Esophagus squamous epithelium (tissue), 4 donors: ENCODE data around the gene RFX2.

ENCODE experiments used
- POLR2A ChIP-seq, 4 donors: fragments of 450-650 bp; IDR thresholded peaks; one replicate each; pipeline ENCODE4 v1.6.1; 2017; ENCODE audit warnings: antibody characterized with exemption in 4 of 4, mild to moderate bottlenecking in 4 of 4, moderate library complexity in 3 of 4
- TF ChIP-seq, protein P1 (sequence below), 6 experiments: fragments of 450-650 bp in 4 of 6; fragments of 200-600 bp in 2 of 6; sonication (generic) in 2 of 6; IDR thresholded peaks; one replicate each; pipeline ENCODE4 v1.5.1; 2016 to 2019; ENCODE audit warnings: antibody characterized with exemption in 6 of 6, mild to moderate bottlenecking in 4 of 6, moderate library complexity in 4 of 6

DNA sequence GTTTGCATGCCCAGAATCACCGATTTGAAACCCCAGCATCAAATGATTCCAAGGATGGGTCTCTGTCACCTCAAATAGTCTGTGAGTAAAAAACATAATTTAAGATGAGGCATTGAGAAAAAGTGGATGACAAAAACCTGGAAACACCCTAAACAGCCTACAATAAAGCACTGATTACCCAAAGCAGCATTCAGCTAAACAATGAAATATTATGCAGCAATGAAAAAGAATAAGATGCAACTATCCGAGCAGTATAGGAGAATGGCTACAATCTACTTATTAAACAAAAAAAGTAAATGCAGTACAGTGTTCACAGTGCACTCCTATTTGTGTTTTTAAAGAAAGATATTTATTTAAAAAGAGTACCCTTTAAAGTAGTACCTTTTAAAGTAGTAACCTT is 7.7 kb upstream of the RFX2 start:
- TF ChIP-seq, protein P1, sequence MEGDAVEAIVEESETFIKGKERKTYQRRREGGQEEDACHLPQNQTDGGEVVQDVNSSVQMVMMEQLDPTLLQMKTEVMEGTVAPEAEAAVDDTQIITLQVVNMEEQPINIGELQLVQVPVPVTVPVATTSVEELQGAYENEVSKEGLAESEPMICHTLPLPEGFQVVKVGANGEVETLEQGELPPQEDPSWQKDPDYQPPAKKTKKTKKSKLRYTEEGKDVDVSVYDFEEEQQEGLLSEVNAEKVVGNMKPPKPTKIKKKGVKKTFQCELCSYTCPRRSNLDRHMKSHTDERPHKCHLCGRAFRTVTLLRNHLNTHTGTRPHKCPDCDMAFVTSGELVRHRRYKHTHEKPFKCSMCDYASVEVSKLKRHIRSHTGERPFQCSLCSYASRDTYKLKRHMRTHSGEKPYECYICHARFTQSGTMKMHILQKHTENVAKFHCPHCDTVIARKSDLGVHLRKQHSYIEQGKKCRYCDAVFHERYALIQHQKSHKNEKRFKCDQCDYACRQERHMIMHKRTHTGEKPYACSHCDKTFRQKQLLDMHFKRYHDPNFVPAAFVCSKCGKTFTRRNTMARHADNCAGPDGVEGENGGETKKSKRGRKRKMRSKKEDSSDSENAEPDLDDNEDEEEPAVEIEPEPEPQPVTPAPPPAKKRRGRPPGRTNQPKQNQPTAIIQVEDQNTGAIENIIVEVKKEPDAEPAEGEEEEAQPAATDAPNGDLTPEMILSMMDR (IDR thresholded peaks at IDR 0.05) = no peak
- no peak for TF ChIP-seq POLR2A (IDR thresholded peaks at IDR 0.05)
